ENCODE measurements around the gene NDUFB10. TPM values are rescaled to one million over a fixed set of nuclear protein-coding genes. Genes with fewer than 3 reads are reported as not detected.
A peak's percentile ranks its signal among the peaks of the same experiment; 100 is the strongest.

NDUFB10 gene
- total RNA-seq, 1 experiment from 2014 or later: 287 TPM

- Histone ChIP-seq H3K27ac (ENCODE audit: low read length) (peak within 1 kb of the TSS; percentile 92), H3K9me3 (ENCODE audit: control insufficient read depth, insufficient read depth, low read depth, low read length) (no peaks in the 10 kb centered on the region), H3K4me1 (ENCODE audit: control insufficient read depth, insufficient read depth, low read length) (peaks cover 49% of the 10 kb centered on the region), H3K36me3 (ENCODE audit: control insufficient read depth, insufficient read depth, low read length) (peaks cover 9% of the 10 kb centered on the region; the same call in 1 of the 2 replicates), H3K4me3 (ENCODE audit: low read depth in 2 of 2, low read length in 2 of 2) (peak within 1 kb of the TSS; percentile 73 to 76), H3K27me3 (ENCODE audit: control insufficient read depth, insufficient read depth, low read length) (no peaks in the 10 kb centered on the region)
- peak; percentile 46 for TF ChIP-seq POLR2AphosphoS5 (IDR thresholded peaks at IDR 0.05; ENCODE audit: low read depth, low read length)
- no peak for TF ChIP-seq TCF7L2 (IDR thresholded peaks at IDR 0.05; ENCODE audit: low read depth, low read length)
- peak; percentile 95; the same call in 1 of the 2 replicates for TF ChIP-seq SIN3A (IDR thresholded peaks at IDR 0.05; ENCODE audit: borderline replicate concordance, insufficient read depth, low read depth, low read length)
- no peak for TF ChIP-seq REST (IDR thresholded peaks at IDR 0.05; ENCODE audit: insufficient read depth in 1 of 2, low read depth in 2 of 2, low read length in 1 of 2)
- peak; percentile 77; the same call in 1 of the 2 replicates for TF ChIP-seq CTCF (IDR thresholded peaks at IDR 0.05)
- ChIA-PET CTCF (no interaction called here), POLR2A (interaction anchor here (0.7 to 1.1 kb wide), 2 partner anchors 17 to 19 kb away, joined by 8 to 13 read pairs; partner anchors contain the start of genes RNF151 and RPS2)
- intact Hi-C loops (cut with micrococcal nuclease; ENCODE audit: unreplicated experiment) (no loop called here), in situ Hi-C loops (cut with HindIII; ENCODE audit: low pct_unique_long_range_greater_than_20kb, low sequenced_read_pairs) (no loop called here)
- no TSS peak for BruUV-seq (replicated peaks)
- DNase-seq (ENCODE audit: low read depth, low spot score) (no peak), ATAC-seq (peak; percentile 84)
These were observed 24.4 kb downstream of the NDUFB10 start, which contains the start of gene GFER for GRCh38 chr16:1983544-1984346. TSS of gene GFER (plus strand) at chr16:1984193. CDS start at chr16:1984219, 26 bp downstream.

- BruUV-seq (replicated peaks): TSS peak; percentile 59
- TF ChIP-seq SIN3A (IDR thresholded peaks at IDR 0.05; ENCODE audit: borderline replicate concordance, insufficient read depth, low read depth, low read length) (no peak), TCF7L2 (IDR thresholded peaks at IDR 0.05; ENCODE audit: low read depth, low read length) (no peak), CTCF (IDR thresholded peaks at IDR 0.05) (no peak), REST (IDR thresholded peaks at IDR 0.05; ENCODE audit: insufficient read depth in 1 of 2, low read depth in 2 of 2, low read length in 1 of 2) (no peak), POLR2AphosphoS5 (IDR thresholded peaks at IDR 0.05; ENCODE audit: low read depth, low read length) (no peak)
- POLR2A ChIA-PET: interaction anchor here (0.7 kb wide), 1 partner anchor 20 kb away, joined by 13 read pairs; the partner anchor contains the start of gene RPS2
- in situ Hi-C loops (cut with HindIII; ENCODE audit: low pct_unique_long_range_greater_than_20kb, low sequenced_read_pairs): no loop called here
- peaks cover 53% of the 10 kb centered on the region for H3K4me1 ChIP-seq (ENCODE audit: control insufficient read depth, insufficient read depth, low read length)
- peak overlapping the region; percentile 73 to 76 for H3K4me3 ChIP-seq (ENCODE audit: low read depth in 2 of 2, low read length in 2 of 2)
- H3K27me3 ChIP-seq (ENCODE audit: control insufficient read depth, insufficient read depth, low read length): no peaks in the 10 kb centered on the region
- H3K9me3 ChIP-seq (ENCODE audit: control insufficient read depth, insufficient read depth, low read depth, low read length): no peaks in the 10 kb centered on the region
- ATAC-seq (peak; percentile 7), DNase-seq (ENCODE audit: low read depth, low spot score) (no peak)
- H3K36me3 ChIP-seq (ENCODE audit: control insufficient read depth, insufficient read depth, low read length): peaks cover 9% of the 10 kb centered on the region; the same call in 1 of the 2 replicates
- CTCF ChIA-PET: no interaction called here
- H3K27ac ChIP-seq (ENCODE audit: low read length): peak overlapping the region; percentile 92
- intact Hi-C loops (cut with micrococcal nuclease; ENCODE audit: unreplicated experiment): no loop called here
These were observed 25.2 kb downstream of the NDUFB10 start for GRCh38 chr16:1984347-1985225.
